Kidney (tissue), 14 donors: ENCODE measurements around the gene DCUN1D3. TPM values are rescaled to one million over a fixed set of nuclear protein-coding genes. Genes with fewer than 3 reads are reported as not detected.

ENCODE experiments used
- DNase-seq, 5 donors: peaks; one replicate each; pipeline ENCODE4 v3.0.0-alpha.2; 2013 to 2020
- FAIRE-seq: peaks from 2 replicates; lab custom pipeline; 2012; peaks lifted over from hg19 to GRCh38; lab: Jason Lieb, UNC
- H3K27ac ChIP-seq, 2 donors: one replicate each; pipeline ENCODE4 v1.7.0; 2013; ENCODE audit warnings: low read depth in 2 of 2, low read length in 2 of 2, inconsistent platforms in 1 of 2
- H3K27me3 ChIP-seq: one replicate; pipeline ENCODE4 v1.7.1; 2013; ENCODE audit warnings: low read length, inconsistent platforms; ENCODE audit not compliant: control insufficient read depth, insufficient read depth
- H3K36me3 ChIP-seq, 3 donors: one replicate each; pipeline versions ENCODE4 v1.7.0 to v1.7.1; 2013; ENCODE audit warnings: low read length in 3 of 3, control low read depth in 1 of 3, inconsistent platforms in 1 of 3; ENCODE audit not compliant: insufficient read depth in 3 of 3, control insufficient read depth in 2 of 3
- H3K4me1 ChIP-seq, 3 donors: one replicate each; pipeline versions ENCODE4 v1.7.0 to v1.7.1; 2013; ENCODE audit warnings: low read length in 3 of 3, inconsistent platforms in 1 of 3, low read depth in 1 of 3; ENCODE audit not compliant: control insufficient read depth in 2 of 3, insufficient read depth in 2 of 3
- H3K4me3 ChIP-seq, 3 donors: one replicate each; pipeline versions ENCODE4 v1.7.0 to v1.8.1; 2013; ENCODE audit warnings: low read length in 3 of 3, control low read depth in 1 of 3, inconsistent platforms in 1 of 3
- H3K9ac ChIP-seq, 3 donors: one replicate each; pipeline versions ENCODE4 v1.7.0 to v1.7.1; 2013; ENCODE audit warnings: low read length in 3 of 3, control low read depth in 1 of 3, inconsistent platforms in 1 of 3
- H3K9me3 ChIP-seq, 3 donors: one replicate each; pipeline versions ENCODE4 v1.7.0 to v1.7.1; 2013; ENCODE audit warnings: low read length in 3 of 3, control low read depth in 1 of 3, inconsistent platforms in 1 of 3; ENCODE audit not compliant: control insufficient read depth in 2 of 3, insufficient read depth in 1 of 3
- CTCF ChIP-seq: IDR thresholded peaks from 3 replicates; pipeline ENCODE4 v1.5.1; 2012; ENCODE audit warnings: mild to moderate bottlenecking, moderate library complexity, borderline replicate concordance; ENCODE audit not compliant: insufficient read depth; ENCODE audit errors: extremely low read depth
- intact Hi-C: fragments of 100-400 bp; cut with DNase I; formaldehyde crosslinking; loops from one replicate; pipeline ENCODE4 v1.11.1; 2022
- polyA plus RNA-seq: library from polyadenylated mRNA; stranded (reverse); fragments of 350-450 nt; fragmentation: Illumina TruSeq; extraction: RNeasy Lipid Tissue Mini Kit (QIAGEN cat#74804); gene quantifications from one replicate; pipeline ENCODE4 v1.2.3, GENCODE V29; 2014; ENCODE audit warnings: low read depth, low replicate concordance; ENCODE audit not compliant: insufficient read depth
- total RNA-seq: library from RNA; stranded (reverse); fragmentation: NEBNext Ultra II Directional; extraction: Animal tissue kit (Norgen Biotek cat#: 25700); gene quantifications from one replicate; pipeline ENCODE4 v1.2.1, GENCODE V29; 2021
- donor health status: control.
- donor health status: control.
- donor health status: control.
- donor health status: control.
- donor health status: control.
- donor health status: DM: yes; HTN: yes; CAD: no.
- donor health status: Normal renal cell carcinoma (clear cell type).

DCUN1D3 gene
- total and polyA plus RNA-seq, 2 donors from 2014 or later, result 3.5 to 16.3 TPM

- no peak for TF ChIP-seq CTCF
- Histone ChIP-seq H3K9ac (no peak overlapping the region), H3K9me3 (no peaks in the 10 kb centered on the region), H3K36me3 (no peaks in the 10 kb centered on the region), H3K27ac (no peak overlapping the region), H3K27me3 (no peaks in the 10 kb centered on the region), H3K4me3 (no peak overlapping the region), H3K4me1 (no peaks in the 10 kb centered on the region)
- no peak for DNase-seq
- FAIRE-seq, result no peak
- intact Hi-C loops, result no loop called here
Measured at GRCh38 chr16:20818929-20819585, 81.1 kb downstream of the DCUN1D3 start.

GRCh38 chr16:20814784-20815183, 85.4 kb downstream of the DCUN1D3 start:
- Histone ChIP-seq H3K4me3 (no peak overlapping the region), H3K36me3 (no peaks in the 10 kb centered on the region), H3K27ac (no peak overlapping the region), H3K27me3 (no peaks in the 10 kb centered on the region), H3K9ac (no peak overlapping the region), H3K4me1 (no peaks in the 10 kb centered on the region), H3K9me3 (no peaks in the 10 kb centered on the region)
- FAIRE-seq (no peak), DNase-seq (no peak)
- no peak for TF ChIP-seq CTCF
- intact Hi-C loops, result no loop called here

- intact Hi-C loops, result no loop called here
- TF ChIP-seq CTCF, result no peak
- Histone ChIP-seq H3K4me3 (no peak overlapping the region), H3K27me3 (no peaks in the 10 kb centered on the region), H3K27ac (no peak overlapping the region), H3K4me1 (no peaks in the 10 kb centered on the region), H3K9me3 (no peaks in the 10 kb centered on the region), H3K9ac (no peak overlapping the region), H3K36me3 (no peaks in the 10 kb centered on the region)
- DNase-seq (no peak), FAIRE-seq (no peak)
Measured at GRCh38 chr16:20812510-20812909, 87.6 kb downstream of the DCUN1D3 start.
